ENCODE measurements around the gene FAM50B.

GRCh38 chr6:3809515-3809891 lies 39.7 kb upstream of the FAM50B start:
- TF ChIP-seq, protein P1, sequence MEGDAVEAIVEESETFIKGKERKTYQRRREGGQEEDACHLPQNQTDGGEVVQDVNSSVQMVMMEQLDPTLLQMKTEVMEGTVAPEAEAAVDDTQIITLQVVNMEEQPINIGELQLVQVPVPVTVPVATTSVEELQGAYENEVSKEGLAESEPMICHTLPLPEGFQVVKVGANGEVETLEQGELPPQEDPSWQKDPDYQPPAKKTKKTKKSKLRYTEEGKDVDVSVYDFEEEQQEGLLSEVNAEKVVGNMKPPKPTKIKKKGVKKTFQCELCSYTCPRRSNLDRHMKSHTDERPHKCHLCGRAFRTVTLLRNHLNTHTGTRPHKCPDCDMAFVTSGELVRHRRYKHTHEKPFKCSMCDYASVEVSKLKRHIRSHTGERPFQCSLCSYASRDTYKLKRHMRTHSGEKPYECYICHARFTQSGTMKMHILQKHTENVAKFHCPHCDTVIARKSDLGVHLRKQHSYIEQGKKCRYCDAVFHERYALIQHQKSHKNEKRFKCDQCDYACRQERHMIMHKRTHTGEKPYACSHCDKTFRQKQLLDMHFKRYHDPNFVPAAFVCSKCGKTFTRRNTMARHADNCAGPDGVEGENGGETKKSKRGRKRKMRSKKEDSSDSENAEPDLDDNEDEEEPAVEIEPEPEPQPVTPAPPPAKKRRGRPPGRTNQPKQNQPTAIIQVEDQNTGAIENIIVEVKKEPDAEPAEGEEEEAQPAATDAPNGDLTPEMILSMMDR (IDR thresholded peaks at IDR 0.05; ENCODE audit: low read depth, low read length, missing input control) = no peak
- TF ChIP-seq, protein P2, sequence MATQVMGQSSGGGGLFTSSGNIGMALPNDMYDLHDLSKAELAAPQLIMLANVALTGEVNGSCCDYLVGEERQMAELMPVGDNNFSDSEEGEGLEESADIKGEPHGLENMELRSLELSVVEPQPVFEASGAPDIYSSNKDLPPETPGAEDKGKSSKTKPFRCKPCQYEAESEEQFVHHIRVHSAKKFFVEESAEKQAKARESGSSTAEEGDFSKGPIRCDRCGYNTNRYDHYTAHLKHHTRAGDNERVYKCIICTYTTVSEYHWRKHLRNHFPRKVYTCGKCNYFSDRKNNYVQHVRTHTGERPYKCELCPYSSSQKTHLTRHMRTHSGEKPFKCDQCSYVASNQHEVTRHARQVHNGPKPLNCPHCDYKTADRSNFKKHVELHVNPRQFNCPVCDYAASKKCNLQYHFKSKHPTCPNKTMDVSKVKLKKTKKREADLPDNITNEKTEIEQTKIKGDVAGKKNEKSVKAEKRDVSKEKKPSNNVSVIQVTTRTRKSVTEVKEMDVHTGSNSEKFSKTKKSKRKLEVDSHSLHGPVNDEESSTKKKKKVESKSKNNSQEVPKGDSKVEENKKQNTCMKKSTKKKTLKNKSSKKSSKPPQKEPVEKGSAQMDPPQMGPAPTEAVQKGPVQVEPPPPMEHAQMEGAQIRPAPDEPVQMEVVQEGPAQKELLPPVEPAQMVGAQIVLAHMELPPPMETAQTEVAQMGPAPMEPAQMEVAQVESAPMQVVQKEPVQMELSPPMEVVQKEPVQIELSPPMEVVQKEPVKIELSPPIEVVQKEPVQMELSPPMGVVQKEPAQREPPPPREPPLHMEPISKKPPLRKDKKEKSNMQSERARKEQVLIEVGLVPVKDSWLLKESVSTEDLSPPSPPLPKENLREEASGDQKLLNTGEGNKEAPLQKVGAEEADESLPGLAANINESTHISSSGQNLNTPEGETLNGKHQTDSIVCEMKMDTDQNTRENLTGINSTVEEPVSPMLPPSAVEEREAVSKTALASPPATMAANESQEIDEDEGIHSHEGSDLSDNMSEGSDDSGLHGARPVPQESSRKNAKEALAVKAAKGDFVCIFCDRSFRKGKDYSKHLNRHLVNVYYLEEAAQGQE (IDR thresholded peaks at IDR 0.05) = no peak
- TF ChIP-seq YY1 (IDR thresholded peaks at IDR 0.05) = no peak
- TF ChIP-seq NR2F2 (IDR thresholded peaks at IDR 0.05) = no peak
- TF ChIP-seq, protein P3, sequence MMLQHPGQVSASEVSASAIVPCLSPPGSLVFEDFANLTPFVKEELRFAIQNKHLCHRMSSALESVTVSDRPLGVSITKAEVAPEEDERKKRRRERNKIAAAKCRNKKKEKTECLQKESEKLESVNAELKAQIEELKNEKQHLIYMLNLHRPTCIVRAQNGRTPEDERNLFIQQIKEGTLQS (IDR thresholded peaks at IDR 0.05) = no peak
- TF ChIP-seq SP1 (IDR thresholded peaks at IDR 0.05) = no peak
- no peak for TF ChIP-seq FOXA2 (IDR thresholded peaks at IDR 0.05)
